HG03460 (cell line): ENCODE data around the gene CHCHD3.

Experiments
- ATAC-seq: cut with Tn5 transposase; IDR thresholded peaks from one replicate; pipeline ENCODE4 v1.9.1; 2021; ENCODE audit not compliant: unreplicated experiment

CHCHD3 gene

DNA sequence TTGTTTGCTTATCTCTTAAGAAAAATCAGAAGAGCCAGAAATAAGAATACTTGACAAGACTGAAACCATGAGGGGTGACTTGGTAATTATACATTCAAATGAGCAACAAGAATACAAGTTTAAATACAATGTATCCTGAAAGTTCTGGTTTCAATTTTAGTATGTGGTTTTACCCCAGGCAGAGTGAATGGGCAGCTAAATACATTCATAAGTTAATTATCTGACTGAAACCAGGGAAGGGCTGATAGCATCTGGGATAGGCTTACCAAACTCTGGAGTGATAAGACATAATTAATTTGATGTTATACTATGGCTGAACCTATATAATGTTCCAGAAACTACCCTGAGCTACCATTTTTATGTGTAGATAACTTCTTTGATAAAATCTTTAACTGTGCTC, 253.4 kb downstream of the CHCHD3 start:
- no peak for ATAC-seq

DNA sequence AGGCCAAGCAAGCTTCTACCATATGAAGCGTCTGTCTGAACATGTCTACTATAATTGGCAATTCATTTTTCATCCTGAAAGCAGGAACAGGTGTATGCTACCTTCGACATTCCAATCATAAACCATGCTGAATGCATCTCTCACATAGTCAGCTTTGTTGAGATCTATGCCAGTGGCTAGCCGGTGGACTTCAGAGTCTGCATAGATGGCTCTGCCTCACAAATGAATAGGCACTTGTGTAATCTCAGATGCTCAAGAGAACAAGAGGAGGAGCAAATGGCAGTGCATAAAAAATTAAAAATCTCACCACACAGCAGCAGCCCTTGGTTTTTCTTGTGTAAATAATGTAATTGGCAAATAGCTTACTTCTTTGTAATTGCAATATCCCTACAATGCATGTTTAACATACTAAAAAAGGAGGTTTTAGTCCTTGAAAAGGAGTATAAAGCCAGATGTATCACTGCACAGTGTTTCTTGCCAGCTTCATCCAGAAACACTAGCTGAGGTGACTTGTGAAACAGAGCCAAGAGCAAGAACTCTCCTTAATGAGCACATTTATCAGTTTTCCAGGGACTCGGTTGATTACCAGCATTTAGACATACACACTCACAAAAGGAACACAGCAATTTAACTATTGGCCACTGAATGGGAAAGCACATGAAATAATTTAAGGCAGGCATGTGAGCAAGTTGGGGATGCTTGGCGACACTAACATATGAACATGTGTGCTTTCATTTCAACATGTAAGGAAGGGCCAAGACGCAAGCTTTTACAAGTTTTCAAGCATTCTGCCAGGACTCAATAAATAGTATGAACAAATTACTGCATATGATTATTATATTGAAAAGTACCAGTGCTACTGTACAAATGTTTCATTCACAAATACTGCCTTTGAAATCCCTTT, 255.7 kb downstream of the CHCHD3 start:
- no peak for ATAC-seq

- ATAC-seq: no peak
Observed at GRCh38 chr7:132825222-132825621, 256.7 kb downstream of the CHCHD3 start.

DNA sequence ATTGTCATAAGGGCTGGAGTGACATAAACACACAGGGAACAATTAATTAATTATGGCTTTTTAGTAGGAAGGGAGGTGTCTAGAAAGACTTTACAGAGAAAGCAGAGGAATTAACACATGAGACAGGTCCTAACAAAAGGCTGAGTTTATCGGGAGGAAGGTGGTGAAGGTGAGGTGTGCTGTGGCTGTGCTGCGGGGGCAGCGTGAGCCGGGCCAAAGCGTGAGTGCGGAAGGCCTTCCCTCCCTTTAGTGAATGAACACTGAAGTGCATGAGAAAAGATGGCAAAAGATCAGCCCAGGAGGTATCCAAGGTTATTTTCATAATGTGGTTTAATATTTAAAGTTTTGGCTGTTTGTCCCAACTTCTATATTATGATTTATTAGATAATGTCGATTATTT, 262.2 kb downstream of the CHCHD3 start:
- ATAC-seq: no peak

DNA sequence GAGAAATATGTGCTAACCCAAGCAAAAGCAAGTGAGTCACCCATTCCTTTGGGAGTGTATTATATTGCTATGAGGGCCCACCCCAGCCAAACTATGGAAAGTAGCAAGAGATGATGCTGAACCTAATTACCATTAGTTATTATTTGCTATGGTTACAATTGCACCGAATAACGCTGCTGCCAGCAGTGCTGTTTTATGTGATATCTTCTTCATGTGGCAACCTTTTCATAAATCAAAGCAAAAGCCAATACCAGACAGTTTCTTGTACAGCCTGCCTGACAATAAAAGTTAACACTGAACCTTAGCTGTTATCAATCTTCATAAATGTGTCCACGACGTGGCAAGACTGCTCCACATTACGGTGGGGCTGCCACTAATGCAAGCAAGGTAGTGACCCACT, 263.9 kb downstream of the CHCHD3 start:
- ATAC-seq: no peak

GRCh38 chr7:132815696-132816311, 266.1 kb downstream of the CHCHD3 start:
- no peak for ATAC-seq

- ATAC-seq: no peak
Observed at GRCh38 chr7:132815130-132815529, 266.8 kb downstream of the CHCHD3 start.

DNA sequence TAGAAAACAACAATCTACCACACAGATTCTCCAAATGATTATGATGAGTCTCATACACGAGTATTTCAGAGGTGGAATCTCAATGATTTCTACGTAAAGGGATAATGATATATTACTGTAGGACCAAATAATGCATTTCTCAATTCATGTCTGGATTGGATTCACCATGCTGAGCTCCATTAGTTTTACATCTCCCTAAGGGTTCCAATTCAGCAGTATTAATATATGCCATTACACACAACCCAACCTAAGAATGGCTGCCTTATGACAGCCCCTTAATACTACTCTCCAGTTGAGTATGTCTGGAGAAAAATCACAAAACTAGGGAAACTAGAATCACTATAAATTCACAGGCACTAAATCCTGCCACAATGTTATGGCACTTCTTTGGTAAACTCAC, 271.3 kb downstream of the CHCHD3 start:
- no peak for ATAC-seq

DNA sequence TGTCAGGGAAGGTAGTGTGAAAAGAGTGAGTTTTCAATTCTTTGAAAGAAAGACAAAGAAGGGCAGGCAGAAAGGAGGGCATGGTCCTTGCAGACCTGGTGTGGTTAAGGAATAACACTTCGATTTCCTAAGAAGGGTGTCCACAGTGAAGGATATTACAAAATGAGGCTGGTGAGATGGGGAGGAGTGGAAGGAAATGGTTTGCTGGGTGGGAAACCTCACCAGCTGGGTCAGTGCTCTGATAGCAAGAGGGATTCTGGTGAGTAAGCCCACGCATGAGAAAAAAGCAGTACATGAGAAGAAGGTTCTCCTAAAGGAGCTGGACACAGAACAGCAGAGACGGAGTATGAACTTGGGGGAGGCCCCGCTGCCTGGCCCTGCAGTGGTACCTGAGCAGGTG, 275.1 kb downstream of the CHCHD3 start:
- no peak for ATAC-seq

DNA sequence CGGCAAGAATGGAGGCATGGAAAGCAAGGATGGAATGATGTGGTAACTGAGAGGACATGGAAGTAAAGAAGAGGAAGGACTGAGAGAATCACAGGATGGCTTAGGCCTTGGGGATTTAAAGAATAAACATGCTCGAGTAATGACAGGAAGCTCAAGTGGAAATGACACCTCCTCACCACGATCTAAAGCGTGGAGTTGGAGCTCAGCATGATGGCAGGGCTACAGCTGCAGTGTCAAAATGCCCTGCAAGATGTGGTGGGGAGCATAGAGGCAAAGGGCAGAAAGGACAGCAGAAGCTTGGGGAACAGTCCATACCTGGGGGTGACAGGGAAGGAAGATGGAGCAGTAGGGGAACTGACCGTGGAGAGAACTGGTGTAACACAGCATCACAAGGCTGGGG, 276.1 kb downstream of the CHCHD3 start:
- no peak for ATAC-seq

DNA sequence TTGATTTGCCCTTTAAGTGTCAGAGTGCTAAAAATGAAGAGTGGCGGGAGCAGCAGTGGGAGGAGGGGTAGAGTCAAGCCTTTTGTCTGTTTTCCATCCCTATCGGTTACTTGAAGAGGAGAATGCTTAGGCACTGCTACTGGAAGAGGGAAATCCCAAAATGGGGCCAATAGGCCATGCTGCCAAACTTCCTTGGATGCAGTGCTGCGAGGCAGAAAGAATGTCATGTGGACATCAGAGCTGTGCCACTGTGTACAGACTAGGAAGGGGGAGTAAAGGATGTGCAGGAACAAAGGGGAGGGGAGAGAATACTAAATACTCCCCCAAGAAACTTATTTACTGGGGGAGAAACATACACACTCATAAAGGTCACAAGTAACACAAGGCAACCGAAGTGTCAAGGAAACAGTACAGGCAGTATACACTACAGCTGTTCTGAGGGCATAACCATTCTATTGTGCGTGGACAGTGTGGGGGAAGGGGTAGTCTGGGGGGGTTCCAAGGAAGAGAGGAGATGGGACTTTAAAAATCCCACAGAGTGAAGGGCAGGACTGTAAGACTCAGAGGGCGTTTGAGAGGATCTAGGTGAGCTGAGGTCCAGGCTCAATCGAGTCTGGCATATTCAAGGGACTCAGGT, 276.9 kb downstream of the CHCHD3 start:
- no peak for ATAC-seq

- ATAC-seq: no peak
Observed at GRCh38 chr7:132800522-132800921, 281.4 kb downstream of the CHCHD3 start.

- ATAC-seq: no peak
Observed at GRCh38 chr7:132799081-132799413, 282.8 kb downstream of the CHCHD3 start.

DNA sequence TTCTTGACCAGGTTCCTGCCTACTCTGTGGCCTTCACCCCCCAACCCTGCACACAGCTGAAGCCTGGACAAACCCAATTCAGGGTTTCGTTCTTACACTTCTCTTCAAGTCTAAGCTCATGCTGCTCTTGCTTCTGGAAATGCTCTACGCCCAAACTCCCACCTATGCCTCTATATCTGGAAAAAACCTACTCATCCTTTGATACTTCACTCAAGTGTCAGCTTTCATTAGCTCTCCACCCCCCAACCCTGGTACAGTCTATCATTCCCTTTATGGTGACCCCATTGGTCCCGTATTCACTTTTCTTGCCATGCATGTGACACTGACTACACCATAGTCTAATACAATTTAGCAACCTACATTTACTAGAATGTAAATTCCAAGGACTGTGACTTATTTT, 284.7 kb downstream of the CHCHD3 start:
- ATAC-seq: no peak

GRCh38 chr7:132793474-132793873, 288.4 kb downstream of the CHCHD3 start:
- no peak for ATAC-seq

GRCh38 chr7:132791036-132791435, 290.9 kb downstream of the CHCHD3 start:
- ATAC-seq: no peak

- no peak for ATAC-seq
Observed at GRCh38 chr7:132790104-132790503, 291.8 kb downstream of the CHCHD3 start.

DNA sequence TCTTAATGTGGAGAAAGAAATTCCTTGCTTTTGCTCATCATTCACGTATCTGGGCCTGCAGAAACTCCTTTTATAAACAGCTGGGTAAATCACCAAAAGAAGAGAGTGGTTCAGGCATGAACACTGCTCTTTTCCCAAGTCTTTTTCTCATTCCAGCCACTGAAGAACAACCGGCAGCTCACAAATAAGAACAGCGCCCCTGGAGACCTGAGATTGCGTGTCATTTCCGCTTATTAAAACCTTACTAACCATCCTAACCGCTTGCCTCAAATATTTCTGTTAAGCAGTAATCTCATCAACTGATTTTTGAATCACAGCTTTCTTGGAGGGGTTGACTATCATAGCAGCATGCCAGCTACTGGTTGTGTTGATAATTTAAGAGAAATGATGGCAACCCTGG, 292.6 kb downstream of the CHCHD3 start:
- ATAC-seq: no peak

DNA sequence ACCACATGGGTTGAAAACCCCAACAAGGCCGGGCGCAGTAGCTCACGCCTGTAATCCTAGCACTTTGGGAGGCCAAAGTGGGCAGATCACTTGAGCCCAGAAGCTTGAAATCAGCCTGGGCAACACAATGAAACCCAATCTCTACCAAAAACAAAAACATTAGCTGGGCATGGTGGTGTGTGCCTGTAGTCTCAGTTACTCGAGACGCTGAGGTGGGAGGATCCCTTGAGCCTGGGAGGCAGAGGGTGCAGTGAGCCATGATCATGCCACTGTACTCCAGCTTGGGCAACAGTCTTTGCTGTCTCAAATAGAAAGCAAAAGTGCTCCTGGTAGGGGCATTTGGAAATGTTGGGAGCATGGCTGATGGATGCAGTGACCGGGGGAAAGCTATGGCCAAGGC, 296.0 kb downstream of the CHCHD3 start:
- ATAC-seq: no peak

DNA sequence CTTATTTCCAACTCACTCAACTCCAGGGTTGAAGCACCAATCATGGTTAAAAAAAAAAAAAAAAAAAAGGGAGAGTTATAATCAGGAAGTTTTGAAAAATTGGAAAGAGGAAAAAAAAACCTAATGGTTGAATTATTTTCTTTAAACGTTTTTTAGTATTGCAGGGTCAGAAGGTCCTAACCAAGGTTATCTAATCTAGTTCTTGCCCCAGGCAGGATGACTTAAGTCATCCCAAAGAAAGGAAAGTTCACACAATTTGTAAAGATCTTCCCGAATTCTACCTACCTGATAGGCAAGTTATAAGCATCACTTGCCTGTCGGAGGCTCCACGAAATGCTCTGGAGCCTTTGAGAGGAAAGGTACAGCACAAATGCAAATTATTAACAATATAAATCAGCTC, 297.5 kb downstream of the CHCHD3 start:
- ATAC-seq: no peak

GRCh38 chr7:132783824-132784223, 298.1 kb downstream of the CHCHD3 start:
- no peak for ATAC-seq
